NCI-H2081 treated with DMSO at 0.1 percent for 48 hours (cell line): Measurements from ENCODE around the gene MYO1H.
"Not testable (repeated sequence)": the region's sequence is repeated elsewhere in the genome, so short reads cannot be mapped to it uniquely, and the experiment has no call there.

ENCODE experiments used
- DNase-seq: peaks from one replicate; lab custom pipeline; 2025; lab: John Stamatoyannopoulos, UW

MYO1H gene

GRCh38 chr12:109343677-109344076 is 4.0 kb upstream of the MYO1H start:
- no peak for DNase-seq

DNA sequence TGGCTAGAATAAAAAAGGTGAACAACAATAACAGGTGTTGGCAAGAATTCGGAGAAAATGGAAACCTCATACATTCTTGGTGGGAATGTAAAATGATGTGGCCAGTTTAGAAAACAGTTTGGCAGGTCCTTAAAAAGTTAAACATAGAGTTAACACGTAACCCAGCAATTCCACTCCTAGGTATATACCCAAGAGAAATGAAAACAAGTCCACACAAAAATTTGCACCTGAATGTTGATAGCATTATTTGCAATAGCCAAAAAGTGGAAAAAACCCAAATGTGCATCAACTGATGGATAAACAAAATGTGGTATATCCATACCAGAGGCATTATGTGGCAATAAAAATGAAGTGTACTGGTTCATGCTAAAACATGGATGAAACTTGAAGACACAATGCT is 2.3 kb upstream of the MYO1H start:
- no peak for DNase-seq

DNA sequence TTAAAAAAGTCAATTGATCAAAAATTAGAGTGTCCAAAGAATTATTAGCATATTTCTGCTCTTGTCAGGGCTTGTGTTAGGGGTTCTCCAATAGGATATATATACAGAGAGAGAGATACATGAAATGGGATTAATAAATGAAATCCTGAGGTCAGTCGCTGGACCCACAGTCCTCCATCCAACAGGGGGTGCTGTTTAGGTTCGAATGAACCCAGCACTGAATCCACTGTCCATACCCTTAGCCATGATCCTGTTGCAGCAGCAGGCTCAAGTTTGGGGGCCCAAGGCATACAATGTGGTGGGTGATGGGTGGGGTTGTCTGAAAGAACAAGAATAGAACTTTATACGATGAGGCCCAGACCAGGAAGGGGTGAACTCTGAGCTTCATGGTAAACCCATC is 780 bp upstream of the MYO1H start:
- no peak for DNase-seq

DNA sequence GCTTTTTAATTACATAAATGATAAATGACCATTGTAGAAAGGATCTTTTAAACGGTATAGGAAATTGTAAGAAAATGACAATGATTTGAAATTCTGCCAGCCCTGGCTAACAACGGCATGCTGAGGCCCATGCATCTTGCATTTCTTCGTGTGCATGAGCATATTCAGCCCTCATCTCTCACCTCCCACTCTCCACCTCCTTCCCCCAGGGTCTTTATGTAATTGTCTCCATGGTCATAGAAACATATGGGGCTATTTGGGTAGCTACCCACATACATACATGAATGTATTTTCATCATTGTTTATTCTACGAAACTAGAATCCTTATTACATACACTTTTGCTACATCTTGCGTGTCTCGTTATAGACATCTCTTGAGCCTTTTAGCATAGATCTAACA is 4.5 kb downstream of the MYO1H start:
- DNase-seq, result no peak

DNA sequence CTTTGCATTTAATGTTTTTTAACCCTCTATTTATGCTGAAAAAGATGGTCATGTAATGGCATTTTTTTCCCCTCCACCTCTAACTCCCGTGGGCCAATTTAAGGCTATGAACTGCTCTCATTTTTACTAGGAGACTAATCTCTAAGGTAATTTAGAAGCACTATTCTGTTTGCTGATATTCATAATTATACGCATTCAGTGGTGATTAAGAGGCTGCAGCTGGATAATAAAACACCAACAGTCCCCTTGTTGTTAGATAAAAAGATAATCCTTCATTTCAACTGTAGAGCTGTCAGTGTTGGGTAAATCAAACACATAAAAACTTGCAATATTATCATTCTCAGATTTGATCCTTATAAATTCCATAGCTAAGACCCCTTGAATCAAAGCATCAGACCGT is 8.9 kb downstream of the MYO1H start:
- no peak for DNase-seq

DNA sequence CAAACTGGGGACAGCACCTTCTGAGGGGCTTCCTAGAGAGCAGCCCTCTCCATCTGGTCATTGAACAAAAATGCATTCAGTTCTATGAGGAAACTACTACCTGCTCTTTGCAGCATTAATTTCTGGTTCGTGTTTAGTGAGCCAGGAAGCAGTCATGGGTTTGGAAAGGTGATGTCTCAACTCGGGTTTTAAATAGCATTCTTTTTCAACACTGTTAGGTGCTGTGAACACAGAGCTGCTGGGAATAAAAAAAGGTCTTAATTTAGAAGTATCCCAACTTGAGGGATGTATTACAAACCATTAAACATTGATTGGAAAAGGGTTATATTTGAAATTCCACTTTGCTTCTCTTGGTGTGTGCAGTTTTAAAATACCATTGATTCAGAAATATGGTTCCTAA is 9.3 kb downstream of the MYO1H start:
- DNase-seq, result no peak

- DNase-seq, result no peak
Measured at GRCh38 chr12:109358154-109358869, 10.6 kb downstream of the MYO1H start.

DNA sequence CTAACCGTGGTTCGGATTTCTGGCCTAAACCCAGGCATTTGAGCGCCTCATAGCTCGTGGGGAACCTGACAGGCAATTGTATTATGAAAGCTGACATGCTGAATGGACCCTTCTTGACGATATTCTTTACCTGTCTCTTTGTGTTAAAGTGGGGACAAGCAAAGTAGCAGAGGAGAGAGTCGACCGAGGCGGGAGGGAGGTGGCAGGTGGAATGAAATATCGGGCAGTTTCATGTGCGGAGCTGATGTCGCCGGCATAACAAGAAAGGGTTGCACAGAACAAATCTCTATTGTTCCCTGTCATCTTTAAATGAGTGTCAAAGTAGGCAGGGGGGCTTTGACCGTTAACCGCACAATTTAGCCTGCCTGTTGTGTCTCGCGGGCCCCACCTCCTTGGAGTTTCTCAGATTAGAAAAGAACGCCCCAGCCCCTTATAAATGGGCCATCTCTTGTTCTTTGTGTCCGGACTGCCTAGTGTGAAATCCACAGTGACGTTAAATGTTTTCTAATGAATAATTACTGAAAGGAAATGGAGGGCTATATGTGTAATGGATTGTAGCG is 11.5 kb downstream of the MYO1H start:
- DNase-seq, result no peak

DNA sequence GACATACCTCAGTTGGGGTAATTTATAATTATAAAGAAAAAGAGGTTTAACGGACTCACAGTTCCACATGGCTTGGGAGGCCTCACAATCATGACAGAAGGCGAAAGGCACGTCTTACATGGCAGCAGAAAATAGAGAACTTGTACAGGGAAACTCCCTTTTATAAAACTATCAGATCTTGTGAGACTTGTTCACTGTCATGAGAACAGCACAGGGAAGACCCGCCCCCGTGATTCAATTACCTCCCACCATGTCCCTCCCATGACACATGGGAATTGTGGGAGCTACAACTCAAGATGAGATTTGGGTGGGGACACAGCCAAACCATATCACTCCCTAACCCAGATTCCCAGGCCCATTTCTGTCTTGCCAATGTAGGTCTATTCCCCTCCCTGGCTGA is 22.1 kb downstream of the MYO1H start:
- DNase-seq, result no peak

DNA sequence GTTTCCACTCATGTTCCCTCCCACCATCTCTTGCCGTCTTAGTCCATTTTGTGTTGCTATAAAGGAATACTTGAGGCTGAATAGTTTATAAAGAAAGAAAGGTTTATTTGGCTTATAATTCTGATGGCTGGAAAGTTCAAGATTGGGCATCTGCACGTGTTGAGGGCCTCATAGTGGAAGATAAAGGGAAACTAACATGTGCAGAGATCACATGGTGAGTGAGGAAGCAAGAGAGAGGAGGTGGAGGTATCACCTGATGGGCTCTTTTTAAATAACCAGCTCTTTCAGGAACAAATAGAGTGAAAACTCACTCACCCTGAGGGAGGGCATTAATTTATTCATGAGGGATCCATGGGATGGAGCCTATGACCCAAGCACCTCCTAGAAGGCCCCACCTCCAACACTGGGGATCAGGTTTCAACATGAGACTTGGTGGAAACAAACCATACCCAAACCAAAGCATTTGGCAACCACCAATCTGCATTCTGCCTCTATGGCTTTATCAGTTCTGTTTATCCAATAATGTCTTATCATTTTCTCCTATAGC is 29.5 kb downstream of the MYO1H start:
- no peak for DNase-seq

- DNase-seq, result no peak
Measured at GRCh38 chr12:109378569-109378968, 30.9 kb downstream of the MYO1H start.

DNA sequence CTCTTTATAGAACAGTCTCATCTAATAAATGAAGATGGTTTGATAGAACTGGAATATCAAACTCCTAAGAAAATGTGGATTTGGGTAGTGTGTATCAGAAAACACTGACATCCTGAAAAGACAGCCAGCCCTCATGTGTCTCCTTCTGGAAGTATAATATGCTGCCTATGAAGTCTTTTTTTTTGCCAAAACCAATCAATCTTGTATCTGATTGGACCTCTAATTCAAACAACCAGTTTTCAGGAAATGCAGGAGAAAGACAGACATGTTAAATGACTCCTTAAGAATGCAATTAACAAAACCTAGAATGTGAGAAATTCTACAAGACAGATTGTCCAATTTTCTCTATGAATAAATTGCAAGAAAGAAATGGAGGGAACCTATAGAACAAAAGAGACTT is 34.3 kb downstream of the MYO1H start:
- no peak for DNase-seq

- DNase-seq, result no peak
Measured at GRCh38 chr12:109383240-109383639, 35.5 kb downstream of the MYO1H start.

DNA sequence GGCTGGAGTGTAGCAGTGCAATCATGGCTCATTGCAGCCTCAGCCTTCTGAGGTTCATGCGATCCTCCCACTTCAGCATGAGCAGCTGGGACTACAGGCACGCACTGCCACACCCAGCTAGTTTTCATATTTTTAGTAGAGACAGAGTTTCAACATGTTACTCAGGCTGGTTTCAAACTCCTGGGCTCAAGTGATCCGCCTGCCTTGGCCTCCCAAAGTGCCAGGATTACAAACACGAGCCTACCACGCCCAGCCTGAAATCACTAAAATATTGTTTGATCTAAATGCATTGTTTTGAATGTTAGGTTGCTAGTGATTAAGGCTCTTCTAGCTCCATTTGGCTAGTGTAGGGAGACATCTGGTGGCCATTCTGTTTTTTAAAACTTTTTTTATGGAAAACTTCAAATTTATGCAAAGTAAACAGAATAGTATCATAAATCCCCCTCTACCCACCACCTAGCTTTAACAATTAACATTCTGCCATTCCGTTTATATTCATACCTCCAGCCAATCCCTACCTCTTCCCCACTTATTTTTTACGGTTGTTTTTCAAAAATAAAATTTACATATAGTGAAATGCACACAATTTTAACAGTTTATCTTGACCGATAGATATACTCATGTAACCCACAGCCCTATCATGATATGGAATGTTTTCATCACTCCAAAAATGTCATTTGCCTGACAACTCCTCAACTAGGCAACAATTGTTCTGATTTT is 37.8 kb downstream of the MYO1H start:
- DNase-seq, result no peak

DNA sequence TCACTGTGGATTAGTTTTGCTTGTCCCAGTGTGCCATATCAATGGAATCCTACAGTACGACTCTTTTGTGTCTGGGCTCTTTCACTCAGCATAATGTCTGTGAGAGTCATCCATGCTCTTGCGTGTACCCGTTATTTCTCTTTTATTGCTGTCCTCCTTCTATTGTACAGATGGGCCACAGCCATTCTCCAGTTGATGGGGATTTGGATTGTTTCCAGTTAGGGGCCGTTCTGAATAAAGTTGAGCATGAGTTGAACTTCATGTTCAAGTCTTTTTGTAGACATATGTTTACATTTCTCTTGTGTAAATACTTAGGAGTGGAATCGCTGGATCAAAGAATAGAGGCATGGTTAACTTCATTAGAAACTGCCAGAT is 38.3 kb downstream of the MYO1H start:
- no peak for DNase-seq

- DNase-seq, result no peak
Measured at GRCh38 chr12:109387425-109388166, 39.9 kb downstream of the MYO1H start.

DNA sequence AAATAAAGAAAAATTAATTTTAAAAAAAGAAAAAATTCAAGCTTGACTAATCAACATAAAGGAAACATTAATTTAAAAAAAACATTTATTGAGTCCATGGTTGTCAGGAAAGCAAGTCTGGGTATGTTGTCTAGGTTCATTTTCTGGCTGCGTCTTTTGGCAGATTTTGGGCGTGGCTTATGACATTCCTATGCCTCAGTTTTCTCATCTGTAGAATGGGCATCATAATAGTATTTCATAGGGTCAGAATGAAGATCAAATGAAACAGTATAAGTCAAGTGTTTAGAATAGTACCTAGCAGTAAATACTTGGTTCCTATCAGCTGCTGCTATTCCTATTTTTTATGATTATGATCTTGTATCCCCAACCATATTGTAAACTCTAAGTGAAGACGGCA is 40.5 kb downstream of the MYO1H start:
- no peak for DNase-seq

- DNase-seq, result no peak
Measured at GRCh38 chr12:109389146-109389545, 41.4 kb downstream of the MYO1H start.

DNA sequence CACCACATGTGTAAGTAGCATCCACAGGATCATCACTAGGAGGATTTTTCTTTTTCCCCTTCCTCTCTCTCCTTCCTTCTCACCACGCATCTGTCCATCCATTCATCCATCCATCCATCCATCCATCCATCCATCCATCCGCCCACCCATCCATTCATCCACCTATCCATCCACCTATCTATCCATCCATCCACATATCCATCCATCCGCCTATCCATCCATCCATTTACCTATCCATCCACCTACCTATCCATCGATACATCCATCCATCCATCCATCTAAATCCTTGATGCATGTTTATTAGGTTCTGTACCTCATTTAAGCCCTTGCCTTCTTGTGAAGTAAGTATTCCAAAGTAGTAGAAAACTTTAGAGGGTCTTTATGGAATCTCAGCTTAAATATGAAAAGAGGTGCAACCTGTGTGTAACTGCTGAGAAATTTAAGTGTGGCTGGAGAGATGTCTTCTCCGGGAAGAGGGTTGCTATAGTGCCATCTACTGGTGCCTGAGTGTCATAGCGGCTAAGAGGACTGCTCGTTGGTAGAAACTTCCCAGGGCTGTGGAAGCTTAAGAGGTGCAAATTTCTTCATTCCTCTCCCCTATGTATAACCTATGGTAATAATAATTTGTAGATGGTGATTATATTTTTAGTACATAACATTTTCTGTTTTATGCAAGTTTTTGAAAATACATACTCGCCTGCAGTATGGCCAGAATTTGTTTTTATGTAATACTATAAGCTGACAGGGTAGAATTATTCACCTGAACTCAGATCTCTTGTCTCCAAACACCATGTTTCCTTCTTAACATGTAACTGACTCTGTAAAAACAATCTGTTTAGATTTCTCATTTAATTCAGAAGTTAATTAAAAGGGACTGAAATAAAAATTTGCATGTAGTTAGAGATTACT is 46.0 kb downstream of the MYO1H start:
- DNase-seq, result peak; percentile 17

DNA sequence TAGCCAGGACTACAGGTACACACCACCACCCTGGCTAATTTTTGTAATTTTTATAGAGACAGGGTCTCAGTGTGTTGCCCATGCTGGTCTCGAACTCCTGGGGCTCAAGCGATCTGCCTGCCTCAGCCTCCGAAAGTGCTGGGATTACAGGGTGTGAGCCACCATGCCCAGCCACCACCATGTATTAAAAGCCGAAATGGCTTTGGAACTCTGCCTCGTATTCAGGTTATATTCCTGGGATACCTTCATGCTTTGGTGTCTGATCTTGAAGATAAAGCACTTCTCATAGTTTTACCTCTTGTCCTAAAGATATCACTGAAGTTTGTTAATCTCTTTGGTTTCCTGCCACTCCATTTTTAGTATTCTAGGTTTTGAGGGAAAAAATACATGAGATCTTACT is 47.2 kb downstream of the MYO1H start:
- DNase-seq, result no peak

DNA sequence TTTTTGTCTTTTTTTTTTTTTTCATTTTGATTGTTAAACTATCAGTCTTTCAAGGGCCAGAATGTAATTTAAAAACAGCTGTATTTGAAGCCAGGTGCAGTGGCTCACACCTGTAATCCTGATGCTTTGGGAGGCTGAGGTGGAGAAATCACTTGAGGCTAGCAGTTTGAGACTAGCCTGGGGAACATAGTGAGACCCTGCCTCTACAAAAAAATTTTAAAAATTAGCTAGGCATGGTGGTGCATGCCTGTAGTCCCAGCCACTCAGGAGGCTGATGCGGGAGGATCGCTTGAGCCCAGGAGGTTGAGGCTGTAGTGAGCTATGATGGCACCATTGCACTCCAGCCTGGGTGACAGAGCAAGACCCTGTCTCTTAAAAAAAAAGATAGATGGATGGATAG is 57.1 kb downstream of the MYO1H start:
- not testable (repeated sequence) for DNase-seq

GRCh38 chr12:109406147-109406546 is 58.4 kb downstream of the MYO1H start:
- not testable (repeated sequence) for DNase-seq
